IPS-15b (cell line): ENCODE measurements around the gene PTCH1.

Source experiments
- H3K27me3 ChIP-seq: one replicate; pipeline ENCODE4 v1.6.1; 2013; ENCODE audit warnings: low read length; ENCODE audit not compliant: control insufficient read depth, insufficient read depth
- H3K36me3 ChIP-seq: one replicate; pipeline ENCODE4 v1.6.1; 2013; ENCODE audit warnings: low read length; ENCODE audit not compliant: control insufficient read depth, insufficient read depth
- H3K4me1 ChIP-seq: one replicate; pipeline ENCODE4 v1.6.1; 2013; ENCODE audit warnings: mild to moderate bottlenecking, low read length; ENCODE audit not compliant: control insufficient read depth, insufficient read depth
- H3K4me3 ChIP-seq: one replicate; pipeline ENCODE4 v1.5.1; 2013; ENCODE audit warnings: low read depth, low read length
- H3K9ac ChIP-seq: one replicate; pipeline ENCODE4 v1.6.1; 2013; ENCODE audit warnings: low read depth, mild to moderate bottlenecking, low read length
- H3K9me3 ChIP-seq: one replicate; pipeline ENCODE4 v1.6.1; 2013; ENCODE audit warnings: mild to moderate bottlenecking, low read length; ENCODE audit not compliant: control insufficient read depth, insufficient read depth

PTCH1 gene

DNA sequence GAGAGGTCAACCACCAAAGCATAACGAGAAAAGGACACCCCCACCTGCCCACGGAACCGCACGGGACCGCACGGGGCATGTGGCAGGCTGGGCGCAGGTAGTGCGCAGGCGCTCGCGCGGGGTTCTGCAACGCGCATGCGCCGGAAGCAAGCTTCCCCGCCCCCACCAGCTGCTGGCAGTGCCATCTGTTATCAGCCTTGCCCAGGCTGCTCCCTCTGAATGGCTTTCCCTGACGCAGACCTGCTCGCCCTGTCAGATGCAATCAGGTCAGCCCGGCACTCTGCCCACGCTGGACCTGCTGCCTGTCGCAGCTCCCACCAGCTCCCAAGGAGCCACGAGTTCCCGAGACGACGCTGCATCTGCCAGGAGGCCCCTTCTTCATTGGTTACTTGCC lies 22.8 kb downstream of the PTCH1 start:
- H3K4me3 ChIP-seq, result no peak overlapping the region
- H3K9ac ChIP-seq, result no peak overlapping the region
- H3K36me3 ChIP-seq, result peaks cover 7% of the 10 kb centered on the region
- no peaks in the 10 kb centered on the region for H3K9me3 ChIP-seq
- H3K4me1 ChIP-seq, result peaks cover 38% of the 10 kb centered on the region
- no peaks in the 10 kb centered on the region for H3K27me3 ChIP-seq

GRCh38 chr9:95493402-95493801 lies 23.4 kb downstream of the PTCH1 start:
- Histone ChIP-seq H3K9me3 (no peaks in the 10 kb centered on the region), H3K27me3 (no peaks in the 10 kb centered on the region), H3K9ac (no peak overlapping the region), H3K36me3 (peaks cover 7% of the 10 kb centered on the region), H3K4me1 (peaks cover 40% of the 10 kb centered on the region), H3K4me3 (no peak overlapping the region)

DNA sequence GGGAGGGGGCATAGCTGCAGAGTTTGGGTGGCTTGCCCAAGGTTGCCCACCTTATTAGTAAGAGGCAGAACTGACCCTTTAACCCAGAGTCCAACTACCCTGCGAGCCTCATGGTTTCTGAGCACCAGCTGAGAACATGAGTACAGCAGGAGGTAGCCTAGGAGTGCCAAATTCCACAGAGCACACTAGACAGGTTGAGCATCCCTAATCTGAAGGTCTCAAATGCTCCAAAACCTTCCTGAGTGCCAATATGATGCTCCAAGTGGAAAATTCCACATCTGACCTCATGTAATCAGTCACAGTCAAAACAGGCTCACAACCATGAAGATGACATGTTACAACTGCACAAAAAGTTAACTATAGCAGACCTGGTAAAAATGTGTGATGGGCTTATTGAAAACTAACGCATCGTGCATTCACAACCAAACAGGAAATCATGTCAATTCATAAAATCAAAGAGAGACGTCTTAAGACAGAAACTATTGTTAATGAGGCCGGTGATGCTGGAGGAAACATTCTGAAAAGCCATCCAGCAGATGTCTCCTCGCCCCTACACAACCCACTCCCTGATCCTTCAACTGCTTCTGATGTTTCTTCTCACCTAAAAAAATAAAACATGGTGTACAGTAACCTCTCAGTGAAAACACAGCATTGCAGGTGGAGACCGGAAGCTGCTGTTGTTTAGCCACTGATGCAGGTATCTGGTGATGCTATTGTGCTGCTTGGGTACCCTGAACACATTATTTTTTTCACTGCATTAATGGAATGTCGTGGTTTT lies 25.0 kb downstream of the PTCH1 start:
- H3K36me3 ChIP-seq, result peaks cover 7% of the 10 kb centered on the region
- H3K9ac ChIP-seq, result no peak overlapping the region
- H3K4me1 ChIP-seq, result peaks cover 32% of the 10 kb centered on the region
- no peaks in the 10 kb centered on the region for H3K9me3 ChIP-seq
- no peaks in the 10 kb centered on the region for H3K27me3 ChIP-seq
- H3K4me3 ChIP-seq, result no peak overlapping the region

DNA sequence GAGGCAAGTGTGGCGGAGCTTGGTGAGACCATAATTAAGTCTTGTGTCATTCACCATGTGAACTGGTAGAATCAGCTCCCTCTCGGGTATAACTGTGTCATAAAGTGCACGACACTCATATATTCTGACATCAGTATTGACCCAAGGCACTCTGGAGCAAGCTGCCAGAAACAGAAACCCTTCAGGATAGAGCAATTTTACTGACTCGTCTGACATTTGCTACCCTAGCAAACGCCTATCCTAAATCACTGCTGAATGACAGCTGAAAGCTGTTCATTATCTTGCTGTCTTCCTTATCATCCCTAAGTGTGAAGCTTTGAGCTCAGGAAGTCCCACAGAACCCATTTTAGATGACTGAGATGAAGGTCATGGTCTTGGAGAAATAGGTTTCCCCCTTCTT lies 27.8 kb downstream of the PTCH1 start:
- Histone ChIP-seq H3K4me3 (no peak overlapping the region), H3K27me3 (no peaks in the 10 kb centered on the region), H3K4me1 (peaks cover 12% of the 10 kb centered on the region), H3K36me3 (peaks cover 2% of the 10 kb centered on the region), H3K9me3 (no peaks in the 10 kb centered on the region), H3K9ac (no peak overlapping the region)

DNA sequence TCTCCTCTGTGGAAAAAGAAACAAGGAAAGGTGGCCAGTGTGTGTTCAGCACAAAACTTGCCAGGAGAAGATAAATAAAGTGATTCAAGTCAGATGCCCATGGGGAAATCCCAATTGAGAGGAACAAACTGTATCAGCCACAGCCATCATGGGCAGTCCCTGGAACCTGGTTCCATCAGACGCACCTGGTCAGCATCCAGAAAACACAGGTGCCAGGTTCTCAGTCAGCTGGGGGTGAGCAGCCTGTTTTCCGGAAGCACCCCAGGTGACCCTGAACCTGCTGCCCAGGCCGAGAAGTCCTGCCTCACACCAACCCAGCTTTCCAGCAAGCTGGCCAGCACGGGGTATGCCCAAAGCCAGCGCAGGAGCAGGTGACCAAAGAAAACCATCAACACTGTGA lies 30.5 kb downstream of the PTCH1 start:
- H3K9ac ChIP-seq, result no peak overlapping the region
- H3K36me3 ChIP-seq, result no peaks in the 10 kb centered on the region
- H3K4me3 ChIP-seq, result no peak overlapping the region
- H3K27me3 ChIP-seq, result no peaks in the 10 kb centered on the region
- H3K9me3 ChIP-seq, result no peaks in the 10 kb centered on the region
- H3K4me1 ChIP-seq, result peaks cover 26% of the 10 kb centered on the region

DNA sequence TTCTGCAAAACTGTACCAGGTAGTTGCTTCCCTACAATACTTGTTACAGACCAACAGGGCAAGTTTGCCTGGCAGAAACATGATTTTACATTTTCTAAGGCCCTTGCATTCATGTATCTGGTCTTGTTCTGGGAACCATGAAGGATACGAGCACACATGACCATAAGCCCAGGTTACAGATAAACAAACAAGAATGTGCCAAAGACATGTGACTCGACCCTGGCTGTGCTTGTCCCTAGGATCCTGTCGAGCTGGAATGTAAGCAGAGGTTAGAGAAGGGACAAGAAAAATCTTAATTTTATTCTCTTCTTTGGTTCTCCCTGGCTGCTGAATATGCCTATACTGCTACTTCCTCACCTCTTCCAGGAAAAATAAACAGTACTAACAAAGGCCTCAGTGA lies 32.5 kb downstream of the PTCH1 start:
- Histone ChIP-seq H3K36me3 (peaks cover 13% of the 10 kb centered on the region), H3K9ac (no peak overlapping the region), H3K27me3 (no peaks in the 10 kb centered on the region), H3K4me3 (no peak overlapping the region), H3K4me1 (peaks cover 35% of the 10 kb centered on the region), H3K9me3 (no peaks in the 10 kb centered on the region)

DNA sequence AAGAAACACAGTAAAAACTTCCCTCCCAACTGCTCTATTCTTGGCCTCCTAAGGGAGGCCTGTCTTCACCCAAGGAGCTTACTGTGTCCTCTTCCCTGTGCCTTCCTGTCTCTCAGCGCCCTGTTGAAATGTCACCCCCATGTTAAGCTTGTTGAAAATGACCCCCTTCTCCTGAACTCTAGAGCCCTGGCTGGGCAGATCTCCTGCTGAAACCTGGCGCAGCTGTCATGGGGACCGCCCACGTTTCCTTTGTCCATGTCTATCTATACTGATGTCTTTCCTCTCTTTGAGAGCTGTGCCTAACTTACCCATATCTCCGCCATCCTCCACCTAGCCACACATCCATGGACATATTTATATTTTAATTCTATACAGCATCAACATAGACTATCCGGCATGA lies 33.3 kb downstream of the PTCH1 start:
- H3K27me3 ChIP-seq, result no peaks in the 10 kb centered on the region
- H3K4me3 ChIP-seq, result no peak overlapping the region
- peaks cover 19% of the 10 kb centered on the region for H3K36me3 ChIP-seq
- H3K9ac ChIP-seq, result no peak overlapping the region
- H3K4me1 ChIP-seq, result peaks cover 32% of the 10 kb centered on the region
- H3K9me3 ChIP-seq, result no peaks in the 10 kb centered on the region

DNA sequence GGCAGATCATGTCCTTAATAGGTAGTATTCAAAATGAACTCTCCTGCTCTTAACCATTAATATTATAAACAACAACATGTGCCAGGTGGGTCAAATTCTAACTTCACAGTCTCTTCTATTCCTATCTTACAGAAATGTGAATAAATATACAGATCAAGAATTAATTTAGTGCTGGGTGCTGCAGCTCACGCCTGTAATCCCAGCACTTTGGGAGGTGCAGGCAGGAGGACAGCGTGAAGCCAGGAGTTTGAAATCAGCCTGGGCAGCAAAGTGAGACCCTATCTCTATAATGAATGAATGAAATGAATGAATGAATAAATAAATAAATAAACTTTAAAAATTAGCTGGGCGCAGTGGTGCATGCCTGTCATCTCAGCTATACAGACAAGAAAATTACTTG lies 34.1 kb downstream of the PTCH1 start:
- no peaks in the 10 kb centered on the region for H3K9me3 ChIP-seq
- peaks cover 24% of the 10 kb centered on the region for H3K36me3 ChIP-seq
- H3K4me1 ChIP-seq, result peaks cover 37% of the 10 kb centered on the region
- H3K4me3 ChIP-seq, result no peak overlapping the region
- no peaks in the 10 kb centered on the region for H3K27me3 ChIP-seq
- no peak overlapping the region for H3K9ac ChIP-seq

GRCh38 chr9:95481000-95481399 lies 35.8 kb downstream of the PTCH1 start:
- peaks cover 34% of the 10 kb centered on the region for H3K36me3 ChIP-seq

DNA sequence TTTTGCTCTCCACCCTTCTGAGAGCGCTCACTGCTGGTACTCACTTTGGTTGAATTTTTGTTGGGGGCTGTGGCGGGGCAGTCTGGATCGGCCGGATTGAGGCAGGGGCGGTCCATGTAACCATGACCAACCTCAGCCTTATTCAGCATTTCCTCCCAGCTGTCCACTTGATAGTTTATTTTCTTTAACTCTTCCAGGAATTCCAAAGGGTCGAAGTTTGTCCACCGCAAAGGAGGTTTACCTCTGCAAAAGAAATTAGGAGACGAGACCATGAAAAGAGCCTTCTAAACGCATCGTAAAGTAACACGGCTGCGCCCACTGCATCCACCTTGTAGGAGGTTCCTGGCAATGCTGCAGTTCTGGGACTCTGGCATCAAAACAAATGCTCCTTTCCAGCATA lies 36.4 kb downstream of the PTCH1 start:
- Histone ChIP-seq H3K4me3 (no peak overlapping the region), H3K36me3 (peaks cover 40% of the 10 kb centered on the region), H3K9me3 (no peaks in the 10 kb centered on the region), H3K4me1 (peaks cover 37% of the 10 kb centered on the region), H3K9ac (no peak overlapping the region), H3K27me3 (no peaks in the 10 kb centered on the region)

More at GRCh38 chr9:95481000-95481399, 35.8 kb downstream of the PTCH1 start:
- Histone ChIP-seq H3K4me3 (no peak overlapping the region), H3K9ac (no peak overlapping the region), H3K27me3 (no peaks in the 10 kb centered on the region), H3K4me1 (peaks cover 38% of the 10 kb centered on the region), H3K9me3 (no peaks in the 10 kb centered on the region)

- Histone ChIP-seq H3K4me3 (no peak overlapping the region), H3K9ac (no peak overlapping the region), H3K9me3 (no peaks in the 10 kb centered on the region), H3K36me3 (peaks cover 48% of the 10 kb centered on the region), H3K27me3 (no peaks in the 10 kb centered on the region), H3K4me1 (peaks cover 37% of the 10 kb centered on the region)
Observed at GRCh38 chr9:95479330-95479729, 37.4 kb downstream of the PTCH1 start.

GRCh38 chr9:95478335-95478734 lies 38.4 kb downstream of the PTCH1 start:
- H3K36me3 ChIP-seq, result peaks cover 53% of the 10 kb centered on the region
- no peaks in the 10 kb centered on the region for H3K27me3 ChIP-seq
- peaks cover 33% of the 10 kb centered on the region for H3K4me1 ChIP-seq
- H3K4me3 ChIP-seq, result no peak overlapping the region
- H3K9ac ChIP-seq, result no peak overlapping the region
- no peaks in the 10 kb centered on the region for H3K9me3 ChIP-seq
